ENCODE results near the gene TMEM45B.
"Not testable (repeated sequence)": the region's sequence is repeated elsewhere in the genome, so short reads cannot be mapped to it uniquely, and the experiment has no call there.

The TMEM45B gene

GRCh38 chr11:129769059-129769458, 46.6 kb upstream of the TMEM45B start:
- Histone ChIP-seq H3K27me3 (ENCODE audit: insufficient read depth, low read depth) (no peaks in the 10 kb centered on the region), H2AFZ (ENCODE audit: low read depth) (no peak overlapping the region), H3K79me2 (ENCODE audit: insufficient read depth, low read depth) (no peaks in the 10 kb centered on the region), H3K27ac (no peak overlapping the region), H4K20me1 (ENCODE audit: insufficient read depth) (no peaks in the 10 kb centered on the region), H3K36me3 (ENCODE audit: insufficient read depth) (no peaks in the 10 kb centered on the region), H3K4me2 (no peak overlapping the region), H3K4me3 (IDR thresholded peaks at IDR 0.05; ENCODE audit: insufficient read depth, low read depth, low read length) (no peak overlapping the region), H3K4me1 (ENCODE audit: low read depth, poor library complexity, severe bottlenecking) (no peaks in the 10 kb centered on the region), H3K9ac (no peak overlapping the region)
- TF ChIP-seq CTCF (conservative IDR thresholded peaks at IDR 0.05; ENCODE audit: low read depth, low read length): no peak

GRCh38 chr11:129770993-129771392, 44.7 kb upstream of the TMEM45B start:
- Histone ChIP-seq H3K9ac (no peak overlapping the region), H4K20me1 (ENCODE audit: insufficient read depth) (no peaks in the 10 kb centered on the region), H2AFZ (ENCODE audit: low read depth) (no peak overlapping the region), H3K27ac (no peak overlapping the region), H3K79me2 (ENCODE audit: insufficient read depth, low read depth) (no peaks in the 10 kb centered on the region), H3K36me3 (ENCODE audit: insufficient read depth) (no peaks in the 10 kb centered on the region), H3K4me3 (IDR thresholded peaks at IDR 0.05; ENCODE audit: insufficient read depth, low read depth, low read length) (no peak overlapping the region), H3K27me3 (ENCODE audit: insufficient read depth, low read depth) (no peaks in the 10 kb centered on the region), H3K4me1 (ENCODE audit: low read depth, poor library complexity, severe bottlenecking) (no peaks in the 10 kb centered on the region), H3K4me2 (no peak overlapping the region)
- TF ChIP-seq CTCF (conservative IDR thresholded peaks at IDR 0.05; ENCODE audit: low read depth, low read length): no peak

GRCh38 chr11:129771456-129771855, 44.2 kb upstream of the TMEM45B start:
- H2AFZ ChIP-seq (ENCODE audit: low read depth); H4K20me1 ChIP-seq (ENCODE audit: insufficient read depth); H3K4me1 ChIP-seq (ENCODE audit: low read depth, poor library complexity, severe bottlenecking); H3K27me3 ChIP-seq (ENCODE audit: insufficient read depth, low read depth); H3K27ac ChIP-seq; H3K79me2 ChIP-seq (ENCODE audit: insufficient read depth, low read depth); H3K4me3 ChIP-seq (IDR thresholded peaks at IDR 0.05; ENCODE audit: insufficient read depth, low read depth, low read length); H3K9ac ChIP-seq; H3K4me2 ChIP-seq; H3K36me3 ChIP-seq (ENCODE audit: insufficient read depth): not testable (repeated sequence)

GRCh38 chr11:129778877-129779276, 36.8 kb upstream of the TMEM45B start:
- Histone ChIP-seq H3K36me3 (ENCODE audit: insufficient read depth) (no peaks in the 10 kb centered on the region), H4K20me1 (ENCODE audit: insufficient read depth) (no peaks in the 10 kb centered on the region), H3K27ac (no peak overlapping the region), H3K79me2 (ENCODE audit: insufficient read depth, low read depth) (no peaks in the 10 kb centered on the region), H3K4me2 (no peak overlapping the region), H3K9ac (no peak overlapping the region), H3K27me3 (ENCODE audit: insufficient read depth, low read depth) (no peaks in the 10 kb centered on the region), H2AFZ (ENCODE audit: low read depth) (no peak overlapping the region), H3K4me3 (IDR thresholded peaks at IDR 0.05; ENCODE audit: insufficient read depth, low read depth, low read length) (no peak overlapping the region), H3K4me1 (ENCODE audit: low read depth, poor library complexity, severe bottlenecking) (no peaks in the 10 kb centered on the region)
- no peak for TF ChIP-seq CTCF (conservative IDR thresholded peaks at IDR 0.05; ENCODE audit: low read depth, low read length)

GRCh38 chr11:129779342-129779741, 36.3 kb upstream of the TMEM45B start:
- no peaks in the 10 kb centered on the region for H3K27me3 ChIP-seq (ENCODE audit: insufficient read depth, low read depth)
- H3K36me3 ChIP-seq (ENCODE audit: insufficient read depth): no peaks in the 10 kb centered on the region
- no peak overlapping the region for H3K27ac ChIP-seq
- no peak overlapping the region for H2AFZ ChIP-seq (ENCODE audit: low read depth)
- no peak for TF ChIP-seq CTCF (conservative IDR thresholded peaks at IDR 0.05; ENCODE audit: low read depth, low read length)
- H3K79me2 ChIP-seq (ENCODE audit: insufficient read depth, low read depth): no peaks in the 10 kb centered on the region
- H4K20me1 ChIP-seq (ENCODE audit: insufficient read depth): no peaks in the 10 kb centered on the region
- no peak overlapping the region for H3K4me3 ChIP-seq (IDR thresholded peaks at IDR 0.05; ENCODE audit: insufficient read depth, low read depth, low read length)
- H3K4me2 ChIP-seq: no peak overlapping the region
- no peaks in the 10 kb centered on the region for H3K4me1 ChIP-seq (ENCODE audit: low read depth, poor library complexity, severe bottlenecking)
- H3K9ac ChIP-seq: no peak overlapping the region

All from KMS-11 (cell line).